Astrocyte (in vitro differentiated cells and primary cell): ENCODE results near the gene MICAL3. TPM values are rescaled to one million over a fixed set of nuclear protein-coding genes. Genes with fewer than 3 reads are reported as not detected.

Experiments used
- DNase-seq: peaks from one replicate; pipeline ENCODE4 v3.0.0-alpha.2; 2010; ENCODE audit warnings: low read depth
- FAIRE-seq: peaks from 2 replicates; lab custom pipeline; 2011; peaks lifted over from hg19 to GRCh38; lab: Jason Lieb, UNC
- H2AFZ ChIP-seq: 2 replicates; pipeline ENCODE4 v1.6.0; 2012; ENCODE audit warnings: low read depth, low read length, inconsistent platforms
- H3K27ac ChIP-seq: 2 replicates; pipeline ENCODE4 v1.5.1; 2011; ENCODE audit warnings: low read depth, low read length, inconsistent platforms
- H3K27me3 ChIP-seq: 2 replicates; pipeline ENCODE4 v1.6.0; 2011; ENCODE audit warnings: low read length, inconsistent platforms; ENCODE audit not compliant: insufficient read depth
- H3K36me3 ChIP-seq: 2 replicates; pipeline ENCODE4 v1.5.1; 2011; ENCODE audit warnings: low read length, inconsistent platforms; ENCODE audit not compliant: insufficient read depth
- H3K4me1 ChIP-seq: 2 replicates; pipeline ENCODE4 v1.5.1; 2011; ENCODE audit warnings: low read length, inconsistent platforms; ENCODE audit not compliant: insufficient read depth
- H3K4me2 ChIP-seq: 2 replicates; pipeline ENCODE4 v1.6.0; 2012; ENCODE audit warnings: low read length, inconsistent platforms
- H3K4me3 ChIP-seq: 2 replicates; pipeline ENCODE4 v1.5.1; 2011; ENCODE audit warnings: low read depth, mild to moderate bottlenecking, low read length, inconsistent platforms; ENCODE audit not compliant: insufficient read depth
- H3K79me2 ChIP-seq: 2 replicates; pipeline ENCODE4 v1.6.0; 2012; ENCODE audit warnings: mild to moderate bottlenecking, low read length, inconsistent platforms; ENCODE audit not compliant: insufficient read depth
- H3K9ac ChIP-seq: 2 replicates; pipeline ENCODE4 v1.6.0; 2012; ENCODE audit warnings: mild to moderate bottlenecking, low read length, inconsistent platforms
- H3K9me3 ChIP-seq: 2 replicates; pipeline ENCODE4 v1.5.1; 2012; ENCODE audit warnings: low read depth, mild to moderate bottlenecking, low read length, inconsistent platforms; ENCODE audit not compliant: insufficient read depth
- H4K20me1 ChIP-seq: 2 replicates; pipeline ENCODE4 v1.6.0; 2012; ENCODE audit warnings: low read length, inconsistent platforms; ENCODE audit not compliant: insufficient read depth
- H3K27ac Mint-ChIP-seq: one replicate; pipeline ENCODE4 v1.8.0; 2021; ENCODE audit warnings: mild to moderate bottlenecking, mixed read lengths; ENCODE audit not compliant: unreplicated experiment
- H3K27me3 Mint-ChIP-seq: one replicate; pipeline ENCODE4 v1.8.0; 2021; ENCODE audit warnings: low read depth, mixed read lengths; ENCODE audit not compliant: unreplicated experiment
- H3K36me3 Mint-ChIP-seq: one replicate; pipeline ENCODE4 v1.8.0; 2021; ENCODE audit warnings: low read depth, mixed read lengths; ENCODE audit not compliant: unreplicated experiment
- H3K4me1 Mint-ChIP-seq: one replicate; pipeline ENCODE4 v1.8.0; 2021; ENCODE audit warnings: low read depth, mixed read lengths; ENCODE audit not compliant: unreplicated experiment
- H3K4me3 Mint-ChIP-seq: one replicate; pipeline ENCODE4 v1.8.0; 2021; ENCODE audit warnings: mild to moderate bottlenecking, moderate library complexity, mixed read lengths; ENCODE audit not compliant: unreplicated experiment
- H3K9me3 Mint-ChIP-seq: one replicate; pipeline ENCODE4 v1.8.0; 2021; ENCODE audit warnings: mild to moderate bottlenecking, mixed read lengths; ENCODE audit not compliant: unreplicated experiment
- EZH2 ChIP-seq: IDR thresholded peaks from 2 replicates; pipeline ENCODE4 v1.6.1; 2012; ENCODE audit warnings: mild to moderate bottlenecking, low read length, inconsistent platforms; ENCODE audit not compliant: insufficient read depth
- total RNA-seq: library from RNA; stranded (reverse); gene quantifications from 2 replicates; pipeline ENCODE4 v1.2.1, GENCODE V29; 2021
- TF ChIP-seq, protein P1 (sequence below): IDR thresholded peaks from 2 replicates; pipeline ENCODE4 v1.5.1; 2011; ENCODE audit warnings: low read depth, mild to moderate bottlenecking, inconsistent platforms, low read length, moderate library complexity; ENCODE audit not compliant: insufficient read depth

Gene MICAL3
- total RNA-seq, 1 donor from 2014 or later = 113 TPM

DNA sequence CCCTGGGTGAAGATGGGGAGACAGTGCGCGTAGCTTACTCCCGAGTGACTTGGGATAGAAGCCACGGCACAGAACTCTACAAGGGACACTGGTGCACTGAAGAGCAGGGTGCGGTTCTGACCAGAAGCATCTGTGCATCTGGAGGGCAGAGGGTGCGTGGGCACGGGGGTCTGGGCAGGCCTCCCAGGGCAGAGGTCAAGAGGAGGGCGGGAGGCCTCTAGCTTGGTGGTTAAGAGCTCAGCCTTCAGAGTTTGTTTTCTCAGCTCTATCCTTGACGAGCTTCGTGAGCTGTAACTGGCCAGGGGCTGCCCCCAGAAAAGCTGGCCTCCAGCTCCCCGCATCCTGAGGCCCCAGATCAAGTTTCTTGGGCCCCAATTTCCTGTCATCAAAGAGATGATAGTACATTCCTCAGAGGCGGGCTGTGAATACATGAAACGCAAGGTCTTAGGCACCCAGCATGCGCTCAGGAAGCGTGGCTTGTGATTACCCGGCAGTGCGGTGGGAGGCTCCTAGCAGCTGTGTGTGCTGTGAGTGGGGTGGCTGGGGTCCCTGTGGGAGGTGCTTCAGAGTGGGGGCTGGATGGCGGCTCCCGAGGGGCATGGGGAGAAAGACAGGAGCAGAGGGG lies 244.1 kb downstream of the MICAL3 start:
- no peak overlapping the region for H3K9ac ChIP-seq
- no peak overlapping the region for H3K27ac Mint-ChIP-seq
- TF ChIP-seq, protein P1, sequence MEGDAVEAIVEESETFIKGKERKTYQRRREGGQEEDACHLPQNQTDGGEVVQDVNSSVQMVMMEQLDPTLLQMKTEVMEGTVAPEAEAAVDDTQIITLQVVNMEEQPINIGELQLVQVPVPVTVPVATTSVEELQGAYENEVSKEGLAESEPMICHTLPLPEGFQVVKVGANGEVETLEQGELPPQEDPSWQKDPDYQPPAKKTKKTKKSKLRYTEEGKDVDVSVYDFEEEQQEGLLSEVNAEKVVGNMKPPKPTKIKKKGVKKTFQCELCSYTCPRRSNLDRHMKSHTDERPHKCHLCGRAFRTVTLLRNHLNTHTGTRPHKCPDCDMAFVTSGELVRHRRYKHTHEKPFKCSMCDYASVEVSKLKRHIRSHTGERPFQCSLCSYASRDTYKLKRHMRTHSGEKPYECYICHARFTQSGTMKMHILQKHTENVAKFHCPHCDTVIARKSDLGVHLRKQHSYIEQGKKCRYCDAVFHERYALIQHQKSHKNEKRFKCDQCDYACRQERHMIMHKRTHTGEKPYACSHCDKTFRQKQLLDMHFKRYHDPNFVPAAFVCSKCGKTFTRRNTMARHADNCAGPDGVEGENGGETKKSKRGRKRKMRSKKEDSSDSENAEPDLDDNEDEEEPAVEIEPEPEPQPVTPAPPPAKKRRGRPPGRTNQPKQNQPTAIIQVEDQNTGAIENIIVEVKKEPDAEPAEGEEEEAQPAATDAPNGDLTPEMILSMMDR = no peak
- no peak for TF ChIP-seq EZH2
- no peak overlapping the region for H2AFZ ChIP-seq
- no peaks in the 10 kb centered on the region for H4K20me1 ChIP-seq
- no peak overlapping the region for H3K4me3 ChIP-seq
- H3K9me3 ChIP-seq = no peaks in the 10 kb centered on the region
- peaks cover 25% of the 10 kb centered on the region for H3K27me3 Mint-ChIP-seq
- H3K4me1 ChIP-seq = peaks cover 18% of the 10 kb centered on the region
- no peaks in the 10 kb centered on the region for H3K27me3 ChIP-seq
- H3K79me2 ChIP-seq = no peaks in the 10 kb centered on the region
- DNase-seq (no peak), FAIRE-seq (no peak)
- H3K36me3 ChIP-seq = no peaks in the 10 kb centered on the region
- peaks cover 2% of the 10 kb centered on the region for H3K36me3 Mint-ChIP-seq
- no peak overlapping the region for H3K4me3 Mint-ChIP-seq
- H3K27ac ChIP-seq = no peak overlapping the region
- no peaks in the 10 kb centered on the region for H3K9me3 Mint-ChIP-seq
- H3K4me1 Mint-ChIP-seq = peaks cover 9% of the 10 kb centered on the region
- no peak overlapping the region for H3K4me2 ChIP-seq

DNA sequence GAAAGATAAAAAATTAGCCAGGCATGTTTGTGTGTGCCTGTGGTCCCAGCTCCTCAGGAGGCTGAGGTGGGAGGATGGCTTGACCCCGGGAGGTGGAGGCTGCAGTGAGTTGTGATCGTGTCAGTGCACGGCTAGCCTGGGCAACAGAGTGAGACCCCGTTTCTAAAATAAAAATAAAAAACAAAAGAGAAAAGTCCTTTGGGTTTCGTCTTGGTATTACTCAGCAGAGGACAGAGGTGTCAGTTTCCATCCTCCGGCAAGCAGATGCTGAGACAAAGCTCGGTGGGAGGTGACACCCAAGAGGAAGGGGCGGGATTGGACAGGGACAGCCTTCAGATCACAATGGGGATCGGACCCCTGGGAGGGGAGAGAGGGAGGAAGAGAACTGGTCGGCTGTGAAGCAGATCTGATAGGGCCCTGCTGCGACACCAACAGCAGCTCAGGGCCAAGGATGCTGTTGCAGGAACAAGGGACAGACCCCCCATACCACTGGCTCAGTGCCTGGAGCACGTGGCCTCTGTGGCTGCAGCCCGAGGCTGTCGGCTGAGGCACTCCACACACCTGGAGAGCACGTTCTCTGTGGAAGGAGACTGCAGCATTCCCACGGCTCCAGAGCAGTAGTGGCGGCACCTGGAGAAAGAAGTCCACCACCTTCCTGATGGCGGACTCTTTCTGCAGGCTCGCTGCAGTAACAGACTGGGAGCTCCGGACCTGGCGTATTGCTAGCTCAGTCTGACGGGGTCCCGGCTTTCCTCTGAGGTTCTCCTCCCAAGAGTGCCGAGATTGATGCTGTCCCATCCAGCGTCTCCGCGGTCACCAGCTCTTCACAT lies 244.9 kb downstream of the MICAL3 start:
- no peak overlapping the region for H3K27ac Mint-ChIP-seq
- Histone ChIP-seq H3K79me2 (no peaks in the 10 kb centered on the region), H3K27ac (no peak overlapping the region), H4K20me1 (no peaks in the 10 kb centered on the region), H3K4me3 (no peak overlapping the region), H3K4me1 (peaks cover 18% of the 10 kb centered on the region), H3K27me3 (no peaks in the 10 kb centered on the region), H2AFZ (no peak overlapping the region), H3K9ac (no peak overlapping the region), H3K36me3 (no peaks in the 10 kb centered on the region), H3K4me2 (no peak overlapping the region), H3K9me3 (no peaks in the 10 kb centered on the region)
- peaks cover 9% of the 10 kb centered on the region for H3K4me1 Mint-ChIP-seq
- TF ChIP-seq, protein P1 = no peak
- no peak for TF ChIP-seq EZH2
- H3K36me3 Mint-ChIP-seq = peaks cover 2% of the 10 kb centered on the region
- H3K9me3 Mint-ChIP-seq = no peaks in the 10 kb centered on the region
- DNase-seq (no peak), FAIRE-seq (no peak)
- peaks cover 27% of the 10 kb centered on the region for H3K27me3 Mint-ChIP-seq
- H3K4me3 Mint-ChIP-seq = peak overlapping the region; percentile 20
